Motor neuron (in vitro differentiated cells): ENCODE data around the gene HSD17B8. TPM values are rescaled to one million over a fixed set of nuclear protein-coding genes. Genes with fewer than 3 reads are reported as not detected.
"Not testable (repeated sequence)": the region's sequence is repeated elsewhere in the genome, so short reads cannot be mapped to it uniquely, and the experiment has no call there.

Experiments
- ATAC-seq, 8 experiments: fragments of 200-7000 bp; cut with Tn5 transposase; replicated peaks in 6 of 8; 2 replicates each; pipeline ENCODE4 v1.8.0; 2021; ENCODE audit warnings: mild to moderate bottlenecking in 8 of 8, moderate library complexity in 8 of 8
- H3K27ac ChIP-seq, 2 donors: fragments of 250-450 bp; sonication (Bioruptor Pico); 2 replicates each; pipeline ENCODE4 v1.9.0; 2021; ENCODE audit warnings: antibody characterized with exemption in 2 of 2, mild to moderate bottlenecking in 2 of 2, moderate library complexity in 1 of 2
- H3K4me1 ChIP-seq, 2 donors: fragments of 250-450 bp; sonication (Bioruptor Pico); replicated peaks in 1 of 2; 2 replicates each; pipeline ENCODE4 v1.6.1; 2021; ENCODE audit warnings: antibody characterized with exemption in 2 of 2, mild to moderate bottlenecking in 2 of 2, moderate library complexity in 1 of 2
- H3K4me3 ChIP-seq, 5 donors: fragments of 250-450 bp; sonication (Bioruptor Pico); 2 replicates each; pipeline ENCODE4 v1.9.0; 2021; ENCODE audit warnings: antibody characterized with exemption in 5 of 5, mild to moderate bottlenecking in 5 of 5, moderate library complexity in 4 of 5
- WGBS, 10 experiments: fragments of 450-650 bp; shearing (Covaris generic); methylation state at CpG; one replicate each; pipeline ENCODE4 v1.0.0; 2022; 5-methylcytosine and 5-hydroxymethylcytosine counted together
- in situ Hi-C, 9 experiments: fragments of 400-800 bp; cut with MboI; loops; one replicate each; pipeline ENCODE4 v1.15.0; 2021; ENCODE audit warnings: low sequenced_read_pairs in 9 of 9, low pct_unique_long_range_greater_than_20kb in 2 of 9; ENCODE audit not compliant: unreplicated experiment in 9 of 9
- total RNA-seq, 8 experiments: library from RNA; unstranded; fragments of 300-600 nt; gene quantifications; 2 replicates each; pipeline versions ENCODE4 v1.2.3 to v1.2.4, GENCODE V29; 2022

HSD17B8 gene
- total RNA-seq, 8 experiments from 2014 or later = 8.7 to 26.6 (median 9.9) TPM

- no peak overlapping the region for H3K4me3 ChIP-seq
- in situ Hi-C loops = no loop called here
- 0 to 100% (median 50%) methylated on average over 1 to 3 of the region's 3 CpGs; no CpG with 5 or more reads in 1 of the 10 experiments for WGBS, 10 experiments
- H3K27ac ChIP-seq = no peak overlapping the region
- peaks cover 9 to 12% of the 10 kb centered on the region in 2 donors for H3K4me1 ChIP-seq
- peak in 2 of 8 experiments; percentile 10 to 39 for ATAC-seq
Observed at GRCh38 chr6:33217681-33218080, 13.2 kb downstream of the HSD17B8 start.

- H3K4me1 ChIP-seq, H3K4me3 ChIP-seq, H3K27ac ChIP-seq: not testable (repeated sequence)
- peak in 2 of 8 experiments; percentile 27 to 36 for ATAC-seq
- 4 to 55% (median 27%) methylated on average over 2 to 13 of the region's 14 CpGs for WGBS, 10 experiments
- in situ Hi-C loops = loop anchor here in 6 of 9 experiments (25.0 kb wide), 2 partner anchors 114 to 214 kb away; partner anchors contain the start of gene HLA-DOA (in 5 of the 6)
Observed at GRCh38 chr6:33226503-33227120, 22.2 kb downstream of the HSD17B8 start.

DNA sequence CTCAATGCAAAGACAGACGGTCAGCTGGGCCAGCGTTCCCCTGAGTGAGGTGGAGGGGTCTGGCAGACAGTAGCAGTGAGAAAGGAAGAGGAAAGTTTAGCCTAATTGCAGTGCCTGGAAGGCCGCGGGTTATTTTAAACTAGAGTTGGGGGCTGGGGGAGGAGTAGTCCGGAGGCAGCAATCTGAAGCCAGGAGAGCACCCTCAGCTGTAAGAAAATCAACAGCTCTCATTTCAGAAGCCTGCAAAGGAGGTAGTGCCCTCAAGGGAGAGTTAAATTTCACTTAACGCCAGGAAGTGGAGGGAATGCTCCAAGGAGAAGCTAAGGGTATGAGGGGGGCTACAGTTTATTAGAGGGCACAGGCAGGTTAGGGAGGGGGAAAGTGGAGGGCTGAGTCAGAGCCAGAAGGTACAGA lies 30.8 kb downstream of the HSD17B8 start:
- no peak overlapping the region for H3K4me3 ChIP-seq
- WGBS, 10 experiments = 0 to 21% (median 14%) methylated on average over 1 to 4 of the region's 6 CpGs; no CpG with 5 or more reads in 2 of the 10 experiments
- in situ Hi-C loops = loop anchor here in 6 of 9 experiments (25.0 kb wide), 2 partner anchors 123 to 223 kb away; partner anchors contain the start of gene HLA-DOA (in 5 of the 6)
- H3K4me1 ChIP-seq = peaks cover 0 to 7% of the 10 kb centered on the region in 2 donors
- H3K27ac ChIP-seq = no peak overlapping the region
- peak in 3 of 8 experiments; percentile 35 to 65 (median 56) for ATAC-seq

DNA sequence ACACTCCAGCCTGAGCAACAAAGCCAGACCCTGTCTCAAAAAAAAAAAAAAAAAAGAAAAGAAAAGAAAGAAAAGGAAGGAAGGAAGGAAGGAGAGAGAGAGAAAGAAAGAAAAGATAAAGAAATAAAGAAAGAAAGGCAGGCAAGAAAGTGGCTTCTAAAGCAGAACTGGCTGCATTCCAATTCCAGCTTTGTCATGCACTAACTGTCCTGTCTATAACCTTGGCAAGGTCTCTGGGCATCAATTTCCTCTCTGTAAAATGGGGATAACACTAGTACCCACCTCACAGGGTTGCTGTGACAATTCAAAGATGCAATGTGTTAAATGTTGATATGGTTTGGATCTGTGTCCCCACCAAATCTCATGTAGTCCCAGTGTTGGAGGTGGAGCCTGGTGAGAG lies 31.9 kb downstream of the HSD17B8 start:
- peaks cover 0 to 7% of the 10 kb centered on the region in 2 donors for H3K4me1 ChIP-seq
- in situ Hi-C loops = loop anchor here in 6 of 9 experiments (25.0 kb wide), 2 partner anchors 124 to 224 kb away; partner anchors contain the start of gene HLA-DOA (in 5 of the 6)
- no peak overlapping the region for H3K4me3 ChIP-seq
- H3K27ac ChIP-seq = no peak overlapping the region
- no peak for ATAC-seq

DNA sequence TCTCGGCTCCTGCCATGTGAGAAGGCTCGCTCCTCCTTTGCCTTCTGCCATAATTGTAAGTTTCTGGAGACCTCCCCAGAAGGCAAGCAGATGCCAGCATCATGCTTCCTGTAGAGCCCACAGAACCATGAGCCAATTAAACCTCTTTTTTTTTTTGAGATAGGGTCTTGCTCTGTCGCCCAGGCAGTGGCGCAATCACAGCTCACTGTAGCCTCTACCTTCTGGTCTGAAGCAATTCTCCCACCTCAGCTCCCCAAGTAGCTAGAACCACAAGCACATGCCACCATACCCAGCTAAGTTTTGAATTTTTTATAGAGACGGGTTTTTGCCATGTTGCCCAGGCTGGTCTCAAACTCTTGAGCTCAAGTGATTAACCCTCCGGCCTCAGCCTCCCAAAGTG lies 32.4 kb downstream of the HSD17B8 start:
- no peak overlapping the region for H3K4me3 ChIP-seq
- WGBS, 10 experiments = 18 to 100% (median 88%) methylated on average over 1 to 5 of the region's 6 CpGs; no CpG with 5 or more reads in 3 of the 10 experiments
- in situ Hi-C loops = loop anchor here in 6 of 9 experiments (25.0 kb wide), 2 partner anchors 125 to 225 kb away; partner anchors contain the start of gene HLA-DOA (in 5 of the 6)
- no peak overlapping the region for H3K27ac ChIP-seq
- H3K4me1 ChIP-seq = peaks cover 0 to 7% of the 10 kb centered on the region in 2 donors
- no peak for ATAC-seq

DNA sequence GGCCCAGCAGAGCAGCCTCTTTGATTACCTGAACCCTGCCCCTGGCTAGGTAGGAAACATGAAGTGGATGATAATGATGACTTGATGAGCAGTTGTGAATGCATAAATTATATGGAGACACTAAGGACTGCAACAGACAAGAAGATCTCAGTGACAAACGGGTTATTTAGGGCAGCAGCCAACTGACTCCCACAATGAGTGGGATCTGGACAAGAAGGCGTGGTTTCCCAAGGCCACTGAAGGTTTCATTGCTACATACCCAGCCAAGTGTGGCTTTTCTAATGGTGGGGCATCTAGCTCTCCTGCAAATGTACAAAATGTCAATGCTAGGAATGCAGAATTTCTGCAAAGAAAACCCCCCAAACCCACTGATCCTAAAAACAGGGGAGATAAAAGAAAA lies 33.3 kb downstream of the HSD17B8 start:
- WGBS, 10 experiments = 0 to 100% (median 75%) methylated on average over 1 to 2 of the region's 2 CpGs; no CpG with 5 or more reads in 1 of the 10 experiments
- H3K4me3 ChIP-seq = no peak overlapping the region
- H3K27ac ChIP-seq = no peak overlapping the region
- no peak for ATAC-seq
- in situ Hi-C loops = loop anchor here in 6 of 9 experiments (25.0 kb wide), 2 partner anchors 125 to 225 kb away; partner anchors contain the start of gene HLA-DOA (in 5 of the 6)
- peaks cover 0 to 7% of the 10 kb centered on the region in 2 donors for H3K4me1 ChIP-seq

DNA sequence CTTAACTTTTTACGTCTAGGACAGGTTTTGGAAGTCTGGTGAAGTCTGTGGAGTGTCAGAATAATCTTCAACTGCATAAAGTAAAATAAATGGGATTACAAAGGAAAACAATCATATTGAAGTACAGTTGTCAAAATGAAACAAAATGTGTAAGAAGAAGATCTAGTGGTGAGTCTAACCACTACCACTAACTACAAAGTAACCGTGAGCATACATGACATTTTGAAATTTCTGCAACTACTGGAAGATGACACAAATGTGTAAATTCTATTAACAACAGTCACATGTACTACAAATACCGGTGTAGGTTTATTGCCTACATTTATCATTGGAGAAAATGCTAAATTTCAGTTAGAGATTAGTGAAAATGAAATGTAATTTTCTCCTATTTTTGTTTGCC lies 37.5 kb downstream of the HSD17B8 start:
- ATAC-seq = no peak
- no peak overlapping the region for H3K4me3 ChIP-seq
- 31 to 92% (median 70%) methylated on average over 2 to 3 of the region's 3 CpGs for WGBS, 10 experiments
- in situ Hi-C loops = loop anchor here in 6 of 9 experiments (10.0 to 25.0 kb wide), 3 partner anchors 130 to 230 kb away; partner anchors contain the start of gene HLA-DOA (in 5 of the 6)
- H3K4me1 ChIP-seq = no peaks in the 10 kb centered on the region
- H3K27ac ChIP-seq = no peak overlapping the region

DNA sequence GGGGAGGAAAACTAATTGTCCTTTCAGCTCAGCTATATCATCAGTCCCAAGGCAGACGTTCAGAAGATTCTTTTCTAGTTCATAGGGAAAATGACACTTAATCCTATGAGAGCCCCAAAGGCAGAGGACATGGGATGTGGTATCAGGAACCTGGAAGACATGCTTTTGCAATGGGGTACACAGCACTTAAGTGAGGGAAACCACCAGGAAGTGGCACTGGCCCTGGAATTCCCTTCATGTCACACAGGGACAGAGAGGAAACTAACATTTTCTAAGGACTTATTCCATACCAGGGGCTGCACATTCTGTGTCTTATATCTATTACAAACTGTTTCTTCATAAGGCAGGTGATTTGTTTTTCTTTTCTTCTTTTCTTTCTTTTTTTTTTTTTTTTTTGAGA lies 39.0 kb downstream of the HSD17B8 start:
- in situ Hi-C loops = loop anchor here in 6 of 9 experiments (10.0 to 25.0 kb wide), 3 partner anchors 131 to 231 kb away; partner anchors contain the start of gene HLA-DOA (in 5 of the 6)
- H3K4me3 ChIP-seq = no peak overlapping the region
- no peak overlapping the region for H3K27ac ChIP-seq
- WGBS, 10 experiments = 0 to 50% (median 31%) methylated on average over 1 of the region's 1 CpG; no CpG with 5 or more reads in 4 of the 10 experiments
- ATAC-seq = no peak
- H3K4me1 ChIP-seq = peaks cover 2 to 6% of the 10 kb centered on the region in 2 donors

- peaks cover 12 to 14% of the 10 kb centered on the region in 2 donors for H3K4me1 ChIP-seq
- peak overlapping the region; percentile 38 to 52 (median 45) for H3K4me3 ChIP-seq
- WGBS, 10 experiments = 0 to 10% (median 0%) methylated on average over 1 to 11 of the region's 28 CpGs; no CpG with 5 or more reads in 5 of the 10 experiments
- ATAC-seq = peak; percentile 19 to 36 (median 24)
- in situ Hi-C loops = loop anchor here in 7 of 9 experiments (5.0 to 25.0 kb wide), 4 partner anchors 81 to 236 kb away; partner anchors contain the start of gene HLA-DOA (in 5 of the 7)
- no peak overlapping the region for H3K27ac ChIP-seq
Observed at GRCh38 chr6:33247977-33248642, 43.7 kb downstream of the HSD17B8 start.

GRCh38 chr6:33248643-33248931 lies 44.1 kb downstream of the HSD17B8 start:
- Histone ChIP-seq H3K4me3 (peak overlapping the region; percentile 38 to 52 (median 45)), H3K4me1 (peaks cover 12 to 14% of the 10 kb centered on the region in 2 donors), H3K27ac (no peak overlapping the region)
- peak; percentile 1 to 11 (median 6) for ATAC-seq
- in situ Hi-C loops = loop anchor here in 7 of 9 experiments (5.0 to 25.0 kb wide), 4 partner anchors 81 to 236 kb away; partner anchors contain the start of gene HLA-DOA (in 5 of the 7)
- 0 to 12% (median 1%) methylated on average over 3 to 12 of the region's 18 CpGs; no CpG with 5 or more reads in 6 of the 10 experiments for WGBS, 10 experiments

DNA sequence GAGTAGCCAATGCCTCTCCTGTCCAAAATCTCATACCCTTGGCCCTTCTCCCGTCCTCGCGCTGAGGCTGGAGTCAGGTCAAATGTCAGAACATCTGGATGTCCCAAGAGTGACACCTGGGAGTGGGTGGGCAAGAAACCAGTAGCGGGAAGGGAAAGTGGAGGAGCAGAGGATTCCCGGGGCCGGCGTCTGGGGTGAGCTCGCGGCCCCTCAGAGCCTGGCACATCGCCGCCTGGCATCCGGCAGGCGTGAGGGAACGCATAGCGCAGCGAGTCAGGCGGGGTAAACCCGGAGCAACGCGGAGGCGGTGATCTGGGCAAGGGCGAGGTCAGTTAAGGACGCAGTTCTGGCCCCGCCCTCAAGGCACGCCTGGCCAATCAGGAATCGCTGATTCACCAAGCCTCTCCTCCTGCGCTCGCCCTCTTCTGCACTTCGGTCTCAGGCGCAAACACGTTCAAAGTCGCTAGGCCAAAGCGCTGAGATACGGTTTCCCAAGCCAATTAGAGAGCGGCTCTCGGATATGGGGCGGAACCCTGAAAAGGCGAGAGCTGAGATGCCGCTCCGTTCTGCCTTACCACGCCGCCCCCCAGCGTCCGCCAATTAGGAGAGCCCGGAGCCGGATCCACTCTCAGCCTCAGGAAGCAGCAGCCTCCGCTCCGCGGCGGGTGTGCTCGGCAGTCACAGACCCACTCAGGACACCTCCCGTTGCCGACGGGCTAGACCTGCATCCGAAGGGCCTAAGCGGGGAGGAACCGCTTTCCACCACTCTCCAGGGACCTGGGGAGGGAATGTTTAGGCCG lies 44.7 kb downstream of the HSD17B8 start:
- H3K4me3 ChIP-seq = peak overlapping the region; percentile 38 to 52 (median 45)
- 0 to 9% (median 0%) methylated on average over 6 to 33 of the region's 58 CpGs; no CpG with 5 or more reads in 3 of the 10 experiments for WGBS, 10 experiments
- ATAC-seq = peak; percentile 86 to 96 (median 90)
- in situ Hi-C loops = loop anchor here in 7 of 9 experiments (5.0 to 25.0 kb wide), 4 partner anchors 82 to 237 kb away; partner anchors contain the start of gene HLA-DOA (in 5 of the 7)
- peak overlapping the region; percentile 63 to 82 for H3K27ac ChIP-seq
- peaks cover 12 to 14% of the 10 kb centered on the region in 2 donors for H3K4me1 ChIP-seq
